Neural progenitor cell (in vitro differentiated cells): ENCODE results near the gene NDUFB7.

Experiments used
- EZH2 ChIP-seq: fragments of 200-600 bp; sonication (generic); IDR thresholded peaks from 2 replicates; pipeline ENCODE4 v1.6.1; 2017; ENCODE audit warnings: antibody characterized with exemption, mild to moderate bottlenecking, moderate library complexity
- TF ChIP-seq, protein P1 (sequence below): fragments of 200-600 bp; sonication (generic); IDR thresholded peaks from 2 replicates; pipeline ENCODE4 v1.5.1; 2017; ENCODE audit warnings: antibody characterized with exemption, mild to moderate bottlenecking

- TF ChIP-seq, protein P1, sequence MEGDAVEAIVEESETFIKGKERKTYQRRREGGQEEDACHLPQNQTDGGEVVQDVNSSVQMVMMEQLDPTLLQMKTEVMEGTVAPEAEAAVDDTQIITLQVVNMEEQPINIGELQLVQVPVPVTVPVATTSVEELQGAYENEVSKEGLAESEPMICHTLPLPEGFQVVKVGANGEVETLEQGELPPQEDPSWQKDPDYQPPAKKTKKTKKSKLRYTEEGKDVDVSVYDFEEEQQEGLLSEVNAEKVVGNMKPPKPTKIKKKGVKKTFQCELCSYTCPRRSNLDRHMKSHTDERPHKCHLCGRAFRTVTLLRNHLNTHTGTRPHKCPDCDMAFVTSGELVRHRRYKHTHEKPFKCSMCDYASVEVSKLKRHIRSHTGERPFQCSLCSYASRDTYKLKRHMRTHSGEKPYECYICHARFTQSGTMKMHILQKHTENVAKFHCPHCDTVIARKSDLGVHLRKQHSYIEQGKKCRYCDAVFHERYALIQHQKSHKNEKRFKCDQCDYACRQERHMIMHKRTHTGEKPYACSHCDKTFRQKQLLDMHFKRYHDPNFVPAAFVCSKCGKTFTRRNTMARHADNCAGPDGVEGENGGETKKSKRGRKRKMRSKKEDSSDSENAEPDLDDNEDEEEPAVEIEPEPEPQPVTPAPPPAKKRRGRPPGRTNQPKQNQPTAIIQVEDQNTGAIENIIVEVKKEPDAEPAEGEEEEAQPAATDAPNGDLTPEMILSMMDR: no peak
- no peak for TF ChIP-seq EZH2
Observed at GRCh38 chr19:14560776-14561108, 11.1 kb downstream of the NDUFB7 start.
